Liver (tissue), 3 donors: ENCODE results near the gene MCUR1.
"Not testable (repeated sequence)": the region's sequence is repeated elsewhere in the genome, so short reads cannot be mapped to it uniquely, and the experiment has no call there.

Experiments used
- EGR1 ChIP-seq, 2 donors: IDR thresholded peaks; 2 replicates each; pipeline ENCODE4 v1.6.1; 2016 to 2018; ENCODE audit warnings: antibody characterized with exemption in 2 of 2, low read depth in 2 of 2
- NR2F2 ChIP-seq: IDR thresholded peaks from 2 replicates; pipeline ENCODE4 v1.6.1; 2016; ENCODE audit warnings: antibody characterized with exemption
- TAF1 ChIP-seq: conservative IDR thresholded peaks from 2 replicates; pipeline ENCODE4 v1.6.1; 2016; ENCODE audit warnings: antibody characterized with exemption, mild to moderate bottlenecking
- TF ChIP-seq, protein P1 (sequence below): IDR thresholded peaks from 2 replicates; pipeline ENCODE4 v1.6.1; 2016; ENCODE audit warnings: antibody characterized with exemption, mild to moderate bottlenecking
- TF ChIP-seq, protein P2 (sequence below): fragments of 150-350 bp; IDR thresholded peaks from 2 replicates; pipeline ENCODE4 v1.5.1; 2017; ENCODE audit warnings: improper control_type of control experiment, low read depth, low read length; ENCODE audit not compliant: missing input control
- TF ChIP-seq, protein P3 (sequence below): IDR thresholded peaks from 2 replicates; pipeline ENCODE4 v1.6.1; 2016; ENCODE audit warnings: antibody characterized with exemption
- TF ChIP-seq, protein P4 (sequence below): IDR thresholded peaks from 2 replicates; pipeline ENCODE4 v1.6.1; 2016; ENCODE audit warnings: antibody characterized with exemption
- donor health status: healthy.
- donor health status: healthy.

DNA sequence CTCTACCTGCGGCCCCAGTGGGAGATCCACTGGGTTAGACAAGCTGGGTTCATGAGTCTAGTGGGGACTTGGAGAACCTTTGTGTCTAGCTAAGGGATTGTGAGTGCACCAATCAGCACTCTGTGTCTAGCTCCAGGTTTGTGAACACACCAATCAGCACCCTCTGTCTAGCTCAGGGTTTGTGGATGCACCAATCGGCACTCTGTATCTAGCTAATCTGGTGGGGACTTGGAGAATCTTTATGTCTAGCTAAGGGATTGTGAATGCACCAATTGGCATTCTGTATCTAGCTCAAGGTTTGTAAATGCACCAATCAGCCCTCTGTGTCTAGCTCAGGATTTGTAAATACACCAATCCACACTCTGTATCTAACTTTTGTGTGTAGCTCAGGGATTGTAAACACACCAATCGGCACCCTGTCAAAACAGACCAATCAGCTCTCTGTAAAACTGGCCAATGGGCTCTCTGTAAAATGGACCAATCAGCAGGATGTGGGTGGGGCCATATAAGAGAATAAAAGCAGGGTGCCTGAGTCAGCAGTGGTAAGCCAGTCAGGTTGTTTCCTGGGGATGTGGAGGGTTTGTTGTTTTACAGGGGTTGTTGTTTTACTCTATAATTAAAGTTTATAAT is 46.3 kb upstream of the MCUR1 start:
- TF ChIP-seq, protein P1, sequence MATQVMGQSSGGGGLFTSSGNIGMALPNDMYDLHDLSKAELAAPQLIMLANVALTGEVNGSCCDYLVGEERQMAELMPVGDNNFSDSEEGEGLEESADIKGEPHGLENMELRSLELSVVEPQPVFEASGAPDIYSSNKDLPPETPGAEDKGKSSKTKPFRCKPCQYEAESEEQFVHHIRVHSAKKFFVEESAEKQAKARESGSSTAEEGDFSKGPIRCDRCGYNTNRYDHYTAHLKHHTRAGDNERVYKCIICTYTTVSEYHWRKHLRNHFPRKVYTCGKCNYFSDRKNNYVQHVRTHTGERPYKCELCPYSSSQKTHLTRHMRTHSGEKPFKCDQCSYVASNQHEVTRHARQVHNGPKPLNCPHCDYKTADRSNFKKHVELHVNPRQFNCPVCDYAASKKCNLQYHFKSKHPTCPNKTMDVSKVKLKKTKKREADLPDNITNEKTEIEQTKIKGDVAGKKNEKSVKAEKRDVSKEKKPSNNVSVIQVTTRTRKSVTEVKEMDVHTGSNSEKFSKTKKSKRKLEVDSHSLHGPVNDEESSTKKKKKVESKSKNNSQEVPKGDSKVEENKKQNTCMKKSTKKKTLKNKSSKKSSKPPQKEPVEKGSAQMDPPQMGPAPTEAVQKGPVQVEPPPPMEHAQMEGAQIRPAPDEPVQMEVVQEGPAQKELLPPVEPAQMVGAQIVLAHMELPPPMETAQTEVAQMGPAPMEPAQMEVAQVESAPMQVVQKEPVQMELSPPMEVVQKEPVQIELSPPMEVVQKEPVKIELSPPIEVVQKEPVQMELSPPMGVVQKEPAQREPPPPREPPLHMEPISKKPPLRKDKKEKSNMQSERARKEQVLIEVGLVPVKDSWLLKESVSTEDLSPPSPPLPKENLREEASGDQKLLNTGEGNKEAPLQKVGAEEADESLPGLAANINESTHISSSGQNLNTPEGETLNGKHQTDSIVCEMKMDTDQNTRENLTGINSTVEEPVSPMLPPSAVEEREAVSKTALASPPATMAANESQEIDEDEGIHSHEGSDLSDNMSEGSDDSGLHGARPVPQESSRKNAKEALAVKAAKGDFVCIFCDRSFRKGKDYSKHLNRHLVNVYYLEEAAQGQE: not testable (repeated sequence)
- TF ChIP-seq TAF1; EGR1 (IDR thresholded peaks at IDR 0.05; ENCODE audit: low read depth in 2 of 2); NR2F2: not testable (repeated sequence)
- TF ChIP-seq, protein P2, sequence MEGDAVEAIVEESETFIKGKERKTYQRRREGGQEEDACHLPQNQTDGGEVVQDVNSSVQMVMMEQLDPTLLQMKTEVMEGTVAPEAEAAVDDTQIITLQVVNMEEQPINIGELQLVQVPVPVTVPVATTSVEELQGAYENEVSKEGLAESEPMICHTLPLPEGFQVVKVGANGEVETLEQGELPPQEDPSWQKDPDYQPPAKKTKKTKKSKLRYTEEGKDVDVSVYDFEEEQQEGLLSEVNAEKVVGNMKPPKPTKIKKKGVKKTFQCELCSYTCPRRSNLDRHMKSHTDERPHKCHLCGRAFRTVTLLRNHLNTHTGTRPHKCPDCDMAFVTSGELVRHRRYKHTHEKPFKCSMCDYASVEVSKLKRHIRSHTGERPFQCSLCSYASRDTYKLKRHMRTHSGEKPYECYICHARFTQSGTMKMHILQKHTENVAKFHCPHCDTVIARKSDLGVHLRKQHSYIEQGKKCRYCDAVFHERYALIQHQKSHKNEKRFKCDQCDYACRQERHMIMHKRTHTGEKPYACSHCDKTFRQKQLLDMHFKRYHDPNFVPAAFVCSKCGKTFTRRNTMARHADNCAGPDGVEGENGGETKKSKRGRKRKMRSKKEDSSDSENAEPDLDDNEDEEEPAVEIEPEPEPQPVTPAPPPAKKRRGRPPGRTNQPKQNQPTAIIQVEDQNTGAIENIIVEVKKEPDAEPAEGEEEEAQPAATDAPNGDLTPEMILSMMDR: not testable (repeated sequence)
- TF ChIP-seq, protein P3, sequence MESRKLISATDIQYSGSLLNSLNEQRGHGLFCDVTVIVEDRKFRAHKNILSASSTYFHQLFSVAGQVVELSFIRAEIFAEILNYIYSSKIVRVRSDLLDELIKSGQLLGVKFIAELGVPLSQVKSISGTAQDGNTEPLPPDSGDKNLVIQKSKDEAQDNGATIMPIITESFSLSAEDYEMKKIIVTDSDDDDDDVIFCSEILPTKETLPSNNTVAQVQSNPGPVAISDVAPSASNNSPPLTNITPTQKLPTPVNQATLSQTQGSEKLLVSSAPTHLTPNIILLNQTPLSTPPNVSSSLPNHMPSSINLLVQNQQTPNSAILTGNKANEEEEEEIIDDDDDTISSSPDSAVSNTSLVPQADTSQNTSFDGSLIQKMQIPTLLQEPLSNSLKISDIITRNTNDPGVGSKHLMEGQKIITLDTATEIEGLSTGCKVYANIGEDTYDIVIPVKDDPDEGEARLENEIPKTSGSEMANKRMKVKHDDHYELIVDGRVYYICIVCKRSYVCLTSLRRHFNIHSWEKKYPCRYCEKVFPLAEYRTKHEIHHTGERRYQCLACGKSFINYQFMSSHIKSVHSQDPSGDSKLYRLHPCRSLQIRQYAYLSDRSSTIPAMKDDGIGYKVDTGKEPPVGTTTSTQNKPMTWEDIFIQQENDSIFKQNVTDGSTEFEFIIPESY: not testable (repeated sequence)
- TF ChIP-seq, protein P4, sequence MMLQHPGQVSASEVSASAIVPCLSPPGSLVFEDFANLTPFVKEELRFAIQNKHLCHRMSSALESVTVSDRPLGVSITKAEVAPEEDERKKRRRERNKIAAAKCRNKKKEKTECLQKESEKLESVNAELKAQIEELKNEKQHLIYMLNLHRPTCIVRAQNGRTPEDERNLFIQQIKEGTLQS: not testable (repeated sequence)
